Glomerular visceral epithelial cell (primary cell): ENCODE measurements around the gene HNF4A.
"Not testable (repeated sequence)": the region's sequence is repeated elsewhere in the genome, so short reads cannot be mapped to it uniquely, and the experiment has no call there.

Source experiments
- DNase-seq: peaks from one replicate; pipeline ENCODE4 v3.0.0-alpha.2; 2016; ENCODE audit errors: extremely low spot score

HNF4A gene

GRCh38 chr20:44355498-44356352 lies at the start of gene HNF4A:
Gene HNF4A, plus strand, starts transcription at chr20:44355699. Its CDS starts 106 bp downstream, at chr20:44355805.
- DNase-seq = no peak

GRCh38 chr20:44306927-44307326 lies 48.6 kb upstream of the HNF4A start:
- DNase-seq = no peak

GRCh38 chr20:44309763-44310663 lies 45.5 kb upstream of the HNF4A start:
- peak; percentile 20 for DNase-seq

- peak; percentile 98 for DNase-seq
Observed at GRCh38 chr20:44310664-44311639, 44.5 kb upstream of the HNF4A start, which contains the start of gene FITM2. Gene FITM2, minus strand, starts transcription at chr20:44311202. Its CDS starts 54 bp downstream, at chr20:44311148.

- no peak for DNase-seq
Observed at GRCh38 chr20:44314870-44315269, 40.6 kb upstream of the HNF4A start.

- DNase-seq = no peak
Observed at GRCh38 chr20:44319839-44320422, 35.6 kb upstream of the HNF4A start.

- DNase-seq = no peak
Observed at GRCh38 chr20:44324343-44324742, 31.2 kb upstream of the HNF4A start.

- DNase-seq = no peak
Observed at GRCh38 chr20:44326391-44327159, 28.9 kb upstream of the HNF4A start.

- not testable (repeated sequence) for DNase-seq
Observed at GRCh38 chr20:44327748-44328147, 27.8 kb upstream of the HNF4A start.

- DNase-seq = no peak
Observed at GRCh38 chr20:44328428-44328827, 27.1 kb upstream of the HNF4A start.

- DNase-seq = no peak
Observed at GRCh38 chr20:44331201-44331600, 24.3 kb upstream of the HNF4A start.

GRCh38 chr20:44334306-44334705 lies 21.2 kb upstream of the HNF4A start:
- DNase-seq = no peak

- no peak for DNase-seq
Observed at GRCh38 chr20:44334709-44335108, 20.8 kb upstream of the HNF4A start.

GRCh38 chr20:44335675-44336074 lies 19.8 kb upstream of the HNF4A start:
- DNase-seq = no peak

- DNase-seq = no peak
Observed at GRCh38 chr20:44336086-44336485, 19.4 kb upstream of the HNF4A start.

GRCh38 chr20:44336725-44337380 lies 18.6 kb upstream of the HNF4A start, which contains the start of gene R3HDML:
Gene R3HDML, plus strand, starts transcription at chr20:44337043. Its CDS starts 115 bp downstream, at chr20:44337158.
- no peak for DNase-seq

GRCh38 chr20:44342248-44342647 lies 13.3 kb upstream of the HNF4A start:
- no peak for DNase-seq

GRCh38 chr20:44343162-44343675 lies 12.3 kb upstream of the HNF4A start:
- no peak for DNase-seq

- DNase-seq = no peak
Observed at GRCh38 chr20:44344723-44345122, 10.8 kb upstream of the HNF4A start.
